ENCODE data around the gene CACNA1B.

Gene CACNA1B

GRCh38 chr9:138040446-138041430 is 163.2 kb downstream of the CACNA1B start:
- no peak for DNase-seq (ENCODE audit: low read depth in 2 of 2)

- no peak for DNase-seq (ENCODE audit: low read depth in 2 of 2)
These were observed 164.6 kb downstream of the CACNA1B start for GRCh38 chr9:138042146-138042545.

GRCh38 chr9:138042640-138043039 is 165.1 kb downstream of the CACNA1B start:
- no peak for DNase-seq (ENCODE audit: low read depth in 2 of 2)

- DNase-seq (ENCODE audit: low read depth in 2 of 2) = no peak
These were observed 165.5 kb downstream of the CACNA1B start for GRCh38 chr9:138043061-138043410.

- no peak for DNase-seq (ENCODE audit: low read depth in 2 of 2)
These were observed 166.1 kb downstream of the CACNA1B start for GRCh38 chr9:138043411-138044345.

GRCh38 chr9:138044485-138045383 is 167.2 kb downstream of the CACNA1B start:
- DNase-seq (ENCODE audit: low read depth in 2 of 2) = no peak

- DNase-seq (ENCODE audit: low read depth in 2 of 2) = no peak
These were observed 168.2 kb downstream of the CACNA1B start for GRCh38 chr9:138045541-138046490.

- no peak for DNase-seq (ENCODE audit: low read depth in 2 of 2)
These were observed 169.2 kb downstream of the CACNA1B start for GRCh38 chr9:138046641-138047301.

GRCh38 chr9:138047469-138048040 is 170.0 kb downstream of the CACNA1B start:
- DNase-seq (ENCODE audit: low read depth in 2 of 2) = no peak

GRCh38 chr9:138048184-138048583 is 170.6 kb downstream of the CACNA1B start:
- DNase-seq (ENCODE audit: low read depth in 2 of 2) = no peak

GRCh38 chr9:138049085-138049778 is 171.7 kb downstream of the CACNA1B start:
- no peak for DNase-seq (ENCODE audit: low read depth in 2 of 2)

GRCh38 chr9:138049779-138050471 is 172.3 kb downstream of the CACNA1B start:
- no peak for DNase-seq (ENCODE audit: low read depth in 2 of 2)

- DNase-seq (ENCODE audit: low read depth in 2 of 2) = no peak
These were observed 173.1 kb downstream of the CACNA1B start for GRCh38 chr9:138050472-138051330.

GRCh38 chr9:138051586-138052321 is 174.2 kb downstream of the CACNA1B start:
- no peak for DNase-seq (ENCODE audit: low read depth in 2 of 2)

GRCh38 chr9:138052322-138052615 is 174.7 kb downstream of the CACNA1B start:
- DNase-seq (ENCODE audit: low read depth in 2 of 2) = no peak

GRCh38 chr9:138052635-138053320 is 175.2 kb downstream of the CACNA1B start:
- DNase-seq (ENCODE audit: low read depth in 2 of 2) = no peak
